ENCODE data around the gene HS3ST2. TPM values are rescaled to one million over a fixed set of nuclear protein-coding genes. Genes with fewer than 3 reads are reported as not detected.

The HS3ST2 gene
- total and polyA plus RNA-seq, 2 of the 8 experiments (the other 6 are each of a cell fraction or from before 2014, with no cell fraction given), result 1.7 to 3.7 TPM

DNA sequence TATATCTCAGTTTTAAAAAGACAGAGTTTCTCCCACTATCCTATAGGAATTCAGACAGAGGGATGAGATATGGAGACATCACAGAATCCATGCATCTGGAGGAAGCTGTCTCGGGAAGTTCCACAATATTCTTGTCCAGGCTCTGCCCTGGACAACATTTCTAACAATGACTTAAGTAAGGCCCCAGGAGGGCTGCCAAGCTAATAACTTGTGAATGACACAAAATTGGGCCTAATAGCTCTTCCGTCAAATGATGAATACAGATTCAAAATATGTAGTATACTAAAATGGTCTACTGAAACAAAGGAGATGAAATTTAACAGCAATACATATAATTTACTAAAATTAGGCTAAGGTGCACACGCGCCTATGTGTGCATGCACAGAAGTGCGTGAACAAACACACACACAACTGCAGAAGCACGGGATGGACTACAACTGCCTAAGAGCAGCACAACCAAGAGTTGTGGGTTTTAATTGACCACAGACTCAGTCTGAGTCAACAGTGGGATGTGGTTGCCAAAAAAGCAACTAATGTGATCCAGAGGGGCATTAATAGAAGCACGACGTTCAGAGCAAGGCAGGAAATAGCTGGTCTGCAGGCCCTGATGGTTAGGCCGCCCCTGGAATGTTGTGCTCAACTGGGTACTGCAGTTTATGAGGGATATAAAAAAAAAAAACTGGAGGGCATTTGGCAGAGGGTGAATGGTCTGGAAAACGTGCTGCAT is 26.3 kb upstream of the HS3ST2 start:
- no peak overlapping the region for H3K18ac ChIP-seq (ENCODE audit: extremely low read depth, low read length)
- H2BK12ac ChIP-seq (ENCODE audit: low read depth, low read length), result no peak overlapping the region
- H3K9me3 ChIP-seq (ENCODE audit: insufficient read depth in 2 of 2, low read depth in 1 of 2, low read length in 1 of 2), result no peaks in the 10 kb centered on the region
- H4K5ac ChIP-seq (ENCODE audit: insufficient read length, low read depth, low read length), result no peak overlapping the region
- CTCF ChIA-PET (ENCODE audit: partially characterized antibody), result interaction anchor here (1.7 kb wide), 1 partner anchor 25 kb away, joined by 4 read pairs; no protein-coding TSS in a partner anchor
- FAIRE-seq (no peak), DNase-seq (ENCODE audit: low read depth in 1 of 2, low spot score in 2 of 2) (no peak)
- no peaks in the 10 kb centered on the region for H3K79me2 ChIP-seq (ENCODE audit: control insufficient read depth in 1 of 2, insufficient read depth in 2 of 2, low read length in 2 of 2)
- no peak overlapping the region for H2AFZ ChIP-seq (ENCODE audit: low read length)
- POLR2A ChIA-PET (ENCODE audit: partially characterized antibody), result no interaction called here
- no peaks in the 10 kb centered on the region for H3K36me3 ChIP-seq (ENCODE audit: control insufficient read depth in 2 of 4, insufficient read depth in 4 of 4, low read length in 3 of 4)
- H3K27me3 ChIP-seq (replicated peaks in 1 of 4; ENCODE audit: control insufficient read depth in 3 of 4, extremely low read depth in 1 of 4, insufficient read depth in 3 of 4, low read length in 3 of 4), result no peaks in the 10 kb centered on the region
- no peak overlapping the region for H3K9ac ChIP-seq (replicated peaks in 1 of 4; ENCODE audit: extremely low read depth in 1 of 4, low read depth in 3 of 4, low read length in 3 of 4)
- no peak overlapping the region for H3K14ac ChIP-seq (ENCODE audit: insufficient read length)
- H3K4me2 ChIP-seq (ENCODE audit: insufficient read depth in 1 of 2, low read depth in 2 of 2, low read length in 2 of 2), result no peak overlapping the region
- no peak overlapping the region for H2BK120ac ChIP-seq (replicated peaks; ENCODE audit: low read depth, low read length)
- no peak overlapping the region; the same call in 1 of the 2 replicates for H2BK15ac ChIP-seq (ENCODE audit: low read length)
- no peak overlapping the region for H3K23ac ChIP-seq (ENCODE audit: insufficient read length)
- H2AK5ac ChIP-seq (ENCODE audit: low read depth, low read length), result no peak overlapping the region
- H3K27ac ChIP-seq (ENCODE audit: low read depth, low read length), result no peak overlapping the region
- 89% methylated on average over 10 of the region's 10 CpGs; no CpG with 5 or more reads in 1 of the 2 experiments for WGBS, 2 experiments (ENCODE audit: extremely low coverage in 1 of 2, insufficient coverage in 1 of 2, insufficient read length in 1 of 2, insufficient replicate concordance in 2 of 2, low coverage in 1 of 2, low lambda C conversion rate in 2 of 2, missing lambda C conversion rate in 1 of 2)
- H2BK5ac ChIP-seq (ENCODE audit: low read depth, low read length), result no peak overlapping the region
- H3K79me1 ChIP-seq (ENCODE audit: low read depth, low read length), result no peaks in the 10 kb centered on the region
- no peak overlapping the region for H4K8ac ChIP-seq (ENCODE audit: extremely low read depth, insufficient read depth, low read length)
- no peak overlapping the region for H3K4me3 ChIP-seq (ENCODE audit: extremely low read depth in 1 of 4, insufficient read depth in 2 of 4, low read depth in 3 of 4, low read length in 4 of 4)
- H4K91ac ChIP-seq (replicated peaks; ENCODE audit: insufficient read length, low read length), result no peak overlapping the region
- H4K20me1 ChIP-seq (replicated peaks in 1 of 2; ENCODE audit: control insufficient read depth in 1 of 2, insufficient read depth in 2 of 2, low read length in 2 of 2), result no peaks in the 10 kb centered on the region
- H3K23me2 ChIP-seq (ENCODE audit: low read depth, low read length), result no peaks in the 10 kb centered on the region
- peaks cover 0 to 6% (median 0%) of the 10 kb centered on the region in 4 experiments; a peak in 2 of 7 replicates for H3K4me1 ChIP-seq (replicated peaks in 1 of 4; ENCODE audit: control insufficient read depth in 3 of 4, insufficient read depth in 4 of 4, low read length in 3 of 4)
- H2BK20ac ChIP-seq (ENCODE audit: low read length), result no peak overlapping the region
- no peak overlapping the region for H3K4ac ChIP-seq (replicated peaks; ENCODE audit: insufficient read length, low read depth, low read length)
- no peak overlapping the region for H3K56ac ChIP-seq (replicated peaks; ENCODE audit: insufficient read length, low read depth, low read length)
- TF ChIP-seq CREB1 (IDR thresholded peaks at IDR 0.05) (no peak), KDM4A (IDR thresholded peaks at IDR 0.05; ENCODE audit: low read depth, low read length, severe bottlenecking) (no peak), ASH2L (IDR thresholded peaks at IDR 0.05; ENCODE audit: low read length) (no peak), BRCA1 (IDR thresholded peaks at IDR 0.05; ENCODE audit: low read depth, low read length) (no peak), KDM1A (IDR thresholded peaks at IDR 0.05; ENCODE audit: borderline replicate concordance, low read length) (no peak)
